ENCODE measurements around the gene GIN1.

Gene GIN1

DNA sequence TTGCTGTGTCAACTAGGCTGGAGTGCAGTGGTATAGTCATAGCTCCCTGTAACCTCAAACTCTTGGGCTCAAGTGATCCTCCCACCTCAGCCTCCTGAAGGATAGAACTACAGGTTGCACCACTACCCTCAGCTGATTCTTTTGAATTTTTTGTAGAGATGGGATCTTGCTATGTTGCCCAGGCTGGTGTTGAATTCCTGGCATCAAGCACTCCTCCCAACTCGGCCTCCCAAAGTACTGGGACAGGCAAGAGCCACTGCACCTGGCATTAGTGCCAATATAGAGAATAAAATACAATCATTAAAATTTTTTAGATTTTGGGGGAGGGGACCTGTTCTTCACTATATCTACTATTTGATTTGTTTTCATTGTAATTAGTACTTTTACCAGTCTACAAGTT, 15.5 kb upstream of the GIN1 start:
- no peak overlapping the region for H3K27ac ChIP-seq

DNA sequence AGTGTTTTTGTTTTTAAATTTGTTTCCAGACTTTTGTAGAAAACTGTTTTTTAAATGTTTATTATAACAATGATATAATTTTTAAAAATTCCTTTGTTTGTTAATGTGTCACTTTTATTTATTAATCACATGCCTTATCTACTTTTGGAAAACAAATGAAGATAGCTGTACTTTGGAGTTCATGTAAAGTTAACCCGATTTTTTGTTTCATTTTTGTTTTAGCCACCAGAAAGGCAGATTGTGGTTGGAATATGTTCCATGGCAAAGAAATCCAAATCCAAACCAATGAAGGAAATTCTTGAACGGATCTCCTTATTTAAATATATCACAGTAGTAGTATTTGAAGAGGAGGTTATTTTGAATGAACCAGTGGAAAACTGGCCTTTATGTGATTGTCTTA, 13.3 kb upstream of the GIN1 start:
- H3K27ac ChIP-seq, result no peak overlapping the region
- no peak for TF ChIP-seq ZFX (IDR thresholded peaks at IDR 0.05; ENCODE audit: borderline replicate concordance)
- TF ChIP-seq, protein P1, sequence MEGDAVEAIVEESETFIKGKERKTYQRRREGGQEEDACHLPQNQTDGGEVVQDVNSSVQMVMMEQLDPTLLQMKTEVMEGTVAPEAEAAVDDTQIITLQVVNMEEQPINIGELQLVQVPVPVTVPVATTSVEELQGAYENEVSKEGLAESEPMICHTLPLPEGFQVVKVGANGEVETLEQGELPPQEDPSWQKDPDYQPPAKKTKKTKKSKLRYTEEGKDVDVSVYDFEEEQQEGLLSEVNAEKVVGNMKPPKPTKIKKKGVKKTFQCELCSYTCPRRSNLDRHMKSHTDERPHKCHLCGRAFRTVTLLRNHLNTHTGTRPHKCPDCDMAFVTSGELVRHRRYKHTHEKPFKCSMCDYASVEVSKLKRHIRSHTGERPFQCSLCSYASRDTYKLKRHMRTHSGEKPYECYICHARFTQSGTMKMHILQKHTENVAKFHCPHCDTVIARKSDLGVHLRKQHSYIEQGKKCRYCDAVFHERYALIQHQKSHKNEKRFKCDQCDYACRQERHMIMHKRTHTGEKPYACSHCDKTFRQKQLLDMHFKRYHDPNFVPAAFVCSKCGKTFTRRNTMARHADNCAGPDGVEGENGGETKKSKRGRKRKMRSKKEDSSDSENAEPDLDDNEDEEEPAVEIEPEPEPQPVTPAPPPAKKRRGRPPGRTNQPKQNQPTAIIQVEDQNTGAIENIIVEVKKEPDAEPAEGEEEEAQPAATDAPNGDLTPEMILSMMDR (IDR thresholded peaks at IDR 0.05), result no peak

More for the DNA sequence above, 15.5 kb upstream of the GIN1 start:
- no peak for TF ChIP-seq ZFX (IDR thresholded peaks at IDR 0.05; ENCODE audit: borderline replicate concordance)
- TF ChIP-seq, protein P1 (IDR thresholded peaks at IDR 0.05), result no peak

DNA sequence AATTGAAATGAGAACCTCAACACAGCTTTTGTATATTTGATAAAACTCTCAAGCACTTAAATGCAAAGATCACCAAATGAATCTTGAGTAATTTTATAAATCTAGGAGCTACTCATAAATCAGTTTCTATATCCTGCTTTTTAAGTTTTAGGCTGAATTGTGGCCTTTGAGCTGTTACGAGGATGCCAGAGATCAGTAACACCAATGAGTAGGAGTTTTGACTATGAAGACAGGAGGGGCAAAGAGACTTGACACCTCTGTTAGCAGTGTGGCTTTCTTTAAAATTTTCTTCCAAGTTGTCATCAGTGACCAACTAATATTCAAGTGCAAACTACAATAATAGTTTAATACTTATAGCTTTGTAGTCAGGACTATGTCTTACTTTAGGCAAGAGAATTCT, 12.7 kb upstream of the GIN1 start:
- no peak overlapping the region for H3K27ac ChIP-seq
- no peak for TF ChIP-seq ZFX (IDR thresholded peaks at IDR 0.05; ENCODE audit: borderline replicate concordance)
- TF ChIP-seq, protein P1 (IDR thresholded peaks at IDR 0.05), result no peak

DNA sequence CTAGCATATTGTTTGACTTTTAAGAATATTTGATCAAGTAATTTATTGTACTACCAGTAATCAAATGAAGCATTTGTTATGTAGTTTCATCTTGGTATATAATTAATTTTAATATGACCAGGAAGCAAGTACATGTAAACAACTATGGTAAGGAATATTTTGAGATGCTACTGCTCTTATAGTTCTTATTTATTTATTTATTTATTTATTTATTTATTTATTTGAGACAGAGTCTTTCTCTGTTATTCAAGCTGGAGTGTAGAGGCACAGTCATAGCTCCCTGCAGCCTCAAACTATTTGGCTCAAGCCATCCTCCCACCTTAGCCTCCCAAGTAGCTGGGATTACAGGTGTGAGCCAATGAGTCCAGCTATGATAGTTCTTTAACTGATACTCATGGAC, 8.3 kb upstream of the GIN1 start:
- no peak overlapping the region for H3K27ac ChIP-seq
- TF ChIP-seq, protein P1 (IDR thresholded peaks at IDR 0.05), result no peak
- no peak for TF ChIP-seq ZFX (IDR thresholded peaks at IDR 0.05; ENCODE audit: borderline replicate concordance)

DNA sequence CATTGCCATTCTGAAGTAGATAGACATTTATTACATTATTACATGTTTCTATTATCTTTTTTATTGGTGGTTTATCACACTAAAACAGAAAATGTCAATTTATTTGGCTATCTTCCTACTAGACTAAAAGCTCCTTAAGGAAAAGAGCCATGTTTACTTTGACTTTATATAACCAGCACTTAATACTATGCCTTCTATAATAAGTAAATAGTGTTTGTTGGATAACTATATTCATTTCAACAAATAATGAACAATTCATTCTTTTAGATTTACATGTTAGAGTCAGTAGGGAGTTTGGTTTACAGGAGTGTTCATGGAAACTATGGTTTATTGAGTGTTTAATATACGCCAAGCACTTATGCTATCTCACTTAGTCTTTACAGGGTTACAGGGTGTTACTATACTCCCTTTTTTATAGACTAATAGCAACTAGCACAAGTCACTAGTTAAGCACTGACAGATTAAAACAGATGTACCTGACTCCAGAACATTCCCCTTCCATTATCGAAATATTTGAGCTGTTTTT, 7.4 kb upstream of the GIN1 start:
- TF ChIP-seq ZFX (IDR thresholded peaks at IDR 0.05; ENCODE audit: borderline replicate concordance), result no peak
- TF ChIP-seq, protein P1 (IDR thresholded peaks at IDR 0.05), result no peak

DNA sequence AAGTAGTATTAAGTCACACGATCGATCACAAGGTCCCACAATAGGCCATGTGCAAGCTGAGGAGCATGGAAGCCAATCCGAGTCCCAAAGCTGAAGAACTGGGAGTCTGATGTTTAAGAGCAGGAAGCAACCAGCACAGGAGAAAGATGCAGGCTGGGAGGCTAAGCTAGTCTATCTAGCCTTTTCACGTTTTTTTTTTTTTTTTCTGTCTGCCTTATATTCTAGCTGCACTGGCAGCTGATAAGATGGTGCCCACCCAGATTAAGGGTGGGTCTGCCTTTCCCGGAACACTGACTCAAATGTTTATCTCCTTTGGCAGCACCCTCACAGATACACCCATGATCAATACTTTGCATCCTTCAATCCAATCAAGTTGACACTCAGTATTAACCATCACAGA, 6.6 kb upstream of the GIN1 start:
- TF ChIP-seq, protein P1 (IDR thresholded peaks at IDR 0.05), result no peak
- TF ChIP-seq ZFX (IDR thresholded peaks at IDR 0.05; ENCODE audit: borderline replicate concordance), result no peak
- H3K27ac ChIP-seq, result no peak overlapping the region

More for the DNA sequence above, 7.4 kb upstream of the GIN1 start:
- no peak overlapping the region for H3K27ac ChIP-seq

GRCh38 chr5:103122242-103122641, 2.3 kb upstream of the GIN1 start:
- H3K27ac ChIP-seq, result no peak overlapping the region
- no peak for TF ChIP-seq ZFX (IDR thresholded peaks at IDR 0.05; ENCODE audit: borderline replicate concordance)
- TF ChIP-seq, protein P1 (IDR thresholded peaks at IDR 0.05), result no peak

All from 22Rv1 (cell line).